Measurements from ENCODE around the gene GAGE2A.

DNA sequence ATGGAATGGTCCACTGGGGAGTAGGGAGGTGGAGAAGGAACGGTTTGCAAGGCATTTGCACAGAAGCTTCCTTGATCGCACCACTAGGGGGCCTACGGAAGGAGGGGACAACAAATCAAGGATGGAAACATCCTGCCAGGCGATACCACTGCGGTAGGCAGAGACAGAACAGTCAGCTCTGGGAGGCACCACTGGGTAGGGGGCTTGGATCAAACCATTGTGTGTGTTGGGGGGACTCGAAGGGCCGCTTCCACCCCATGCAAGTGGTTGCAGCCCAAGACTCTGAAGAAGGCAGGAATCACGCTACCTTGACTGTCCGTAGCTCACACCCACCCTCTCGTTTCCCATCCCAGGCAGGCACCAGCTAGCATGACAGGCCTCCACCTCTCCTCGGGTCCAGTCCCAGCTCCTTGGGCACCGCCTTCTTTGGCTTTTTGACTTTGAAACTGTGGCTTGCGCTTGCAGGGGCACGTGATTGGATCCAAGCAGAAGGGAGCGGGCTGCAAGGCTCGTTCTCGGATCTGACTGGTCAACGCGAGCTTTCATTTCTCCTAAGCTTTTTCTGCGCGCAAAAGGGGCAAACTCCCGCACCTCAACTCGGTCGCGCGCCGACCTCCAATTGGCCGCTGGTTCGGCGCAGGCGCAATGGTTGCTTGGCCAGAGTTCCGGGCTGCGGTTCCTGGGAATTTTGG is 37.9 kb downstream of the GAGE2A start:
- TF ChIP-seq, protein P1, sequence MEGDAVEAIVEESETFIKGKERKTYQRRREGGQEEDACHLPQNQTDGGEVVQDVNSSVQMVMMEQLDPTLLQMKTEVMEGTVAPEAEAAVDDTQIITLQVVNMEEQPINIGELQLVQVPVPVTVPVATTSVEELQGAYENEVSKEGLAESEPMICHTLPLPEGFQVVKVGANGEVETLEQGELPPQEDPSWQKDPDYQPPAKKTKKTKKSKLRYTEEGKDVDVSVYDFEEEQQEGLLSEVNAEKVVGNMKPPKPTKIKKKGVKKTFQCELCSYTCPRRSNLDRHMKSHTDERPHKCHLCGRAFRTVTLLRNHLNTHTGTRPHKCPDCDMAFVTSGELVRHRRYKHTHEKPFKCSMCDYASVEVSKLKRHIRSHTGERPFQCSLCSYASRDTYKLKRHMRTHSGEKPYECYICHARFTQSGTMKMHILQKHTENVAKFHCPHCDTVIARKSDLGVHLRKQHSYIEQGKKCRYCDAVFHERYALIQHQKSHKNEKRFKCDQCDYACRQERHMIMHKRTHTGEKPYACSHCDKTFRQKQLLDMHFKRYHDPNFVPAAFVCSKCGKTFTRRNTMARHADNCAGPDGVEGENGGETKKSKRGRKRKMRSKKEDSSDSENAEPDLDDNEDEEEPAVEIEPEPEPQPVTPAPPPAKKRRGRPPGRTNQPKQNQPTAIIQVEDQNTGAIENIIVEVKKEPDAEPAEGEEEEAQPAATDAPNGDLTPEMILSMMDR (IDR thresholded peaks at IDR 0.05), result no peak
- TF ChIP-seq POLR2A (IDR thresholded peaks at IDR 0.05), result no peak

All from vagina (tissue), 2 donors.